Skeletal muscle satellite cell (primary cell): ENCODE data around the gene FOXP1. TPM values are rescaled to one million over a fixed set of nuclear protein-coding genes. Genes with fewer than 3 reads are reported as not detected.

ENCODE experiments used
- H3K27me3 ChIP-seq: 2 replicates; pipeline ENCODE4 v1.7.0; 2013; ENCODE audit warnings: low read length; ENCODE audit not compliant: control insufficient read depth, insufficient read depth
- H3K36me3 ChIP-seq: 2 replicates; pipeline ENCODE4 v1.7.0; 2013; ENCODE audit warnings: mild to moderate bottlenecking, control low read depth, low read length; ENCODE audit not compliant: insufficient read depth
- H3K4me1 ChIP-seq: 2 replicates; pipeline ENCODE4 v1.7.0; 2013; ENCODE audit warnings: low read length; ENCODE audit not compliant: control insufficient read depth, insufficient read depth
- H3K4me2 ChIP-seq: 2 replicates; pipeline ENCODE4 v1.7.0; 2013; ENCODE audit warnings: mild to moderate bottlenecking, low read length
- H3K4me3 ChIP-seq: 2 replicates; pipeline ENCODE4 v1.7.0; 2013; ENCODE audit warnings: low read length
- H3K9ac ChIP-seq: 2 replicates; pipeline ENCODE4 v1.7.0; 2013; ENCODE audit warnings: mild to moderate bottlenecking, low read depth, low read length, moderate library complexity
- H3K9me3 ChIP-seq: replicated peaks from 2 replicates; pipeline ENCODE4 v1.7.0; 2013; ENCODE audit warnings: mild to moderate bottlenecking, control low read depth, low read length
- small RNA-seq: library from RNA; depleted of rRNA; stranded (forward); fragments of <200 nt; gene quantifications from one replicate; pipeline ENCODE3, GENCODE V24; 2012

The FOXP1 gene

GRCh38 chr3:70926835-70927234 is 656.7 kb downstream of the FOXP1 start:
- H3K4me1 ChIP-seq, result no peaks in the 10 kb centered on the region
- no peak overlapping the region for H3K4me2 ChIP-seq
- H3K4me3 ChIP-seq, result no peak overlapping the region
- no peaks in the 10 kb centered on the region for H3K9me3 ChIP-seq
- no peaks in the 10 kb centered on the region for H3K36me3 ChIP-seq
- H3K27me3 ChIP-seq, result no peaks in the 10 kb centered on the region
- H3K9ac ChIP-seq, result no peak overlapping the region

GRCh38 chr3:70919661-70920060 is 663.9 kb downstream of the FOXP1 start:
- peak overlapping the region; percentile 32 for H3K4me2 ChIP-seq
- no peaks in the 10 kb centered on the region for H3K9me3 ChIP-seq
- H3K27me3 ChIP-seq, result no peaks in the 10 kb centered on the region
- H3K36me3 ChIP-seq, result no peaks in the 10 kb centered on the region
- no peak overlapping the region for H3K4me3 ChIP-seq
- peak overlapping the region; percentile 17 for H3K9ac ChIP-seq
- H3K4me1 ChIP-seq, result peaks cover 10% of the 10 kb centered on the region

- no peaks in the 10 kb centered on the region for H3K27me3 ChIP-seq
- H3K36me3 ChIP-seq, result no peaks in the 10 kb centered on the region
- no peak overlapping the region for H3K9ac ChIP-seq
- no peak overlapping the region for H3K4me2 ChIP-seq
- H3K4me1 ChIP-seq, result peaks cover 10% of the 10 kb centered on the region
- no peaks in the 10 kb centered on the region for H3K9me3 ChIP-seq
- H3K4me3 ChIP-seq, result no peak overlapping the region
Measured at GRCh38 chr3:70919091-70919490, 664.4 kb downstream of the FOXP1 start.

GRCh38 chr3:70916375-70917055 is 667.0 kb downstream of the FOXP1 start:
- Histone ChIP-seq H3K27me3 (no peaks in the 10 kb centered on the region), H3K4me1 (peaks cover 10% of the 10 kb centered on the region), H3K9me3 (no peaks in the 10 kb centered on the region), H3K4me2 (no peak overlapping the region), H3K9ac (no peak overlapping the region), H3K4me3 (no peak overlapping the region), H3K36me3 (no peaks in the 10 kb centered on the region)

DNA sequence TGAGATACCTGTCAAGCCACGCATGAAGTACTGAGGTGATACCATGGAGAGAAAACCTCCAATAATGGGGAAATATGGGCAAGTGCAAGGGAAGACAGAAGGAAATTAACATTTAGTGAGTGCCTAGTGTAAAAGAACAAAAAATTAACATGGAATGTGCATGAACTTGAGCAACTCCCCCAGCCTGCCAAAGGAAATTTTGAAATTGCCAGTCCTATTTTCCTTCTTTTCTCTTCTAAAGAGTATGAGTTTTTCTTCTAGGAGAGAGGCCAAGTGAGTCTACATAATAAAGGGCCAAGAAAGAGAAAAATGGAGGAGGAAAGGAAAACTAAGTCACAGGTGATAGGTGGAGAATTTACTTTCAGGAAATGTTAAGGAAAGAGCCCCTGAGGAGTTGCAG is 668.7 kb downstream of the FOXP1 start:
- Histone ChIP-seq H3K27me3 (no peaks in the 10 kb centered on the region), H3K36me3 (no peaks in the 10 kb centered on the region), H3K9me3 (no peaks in the 10 kb centered on the region), H3K4me1 (peaks cover 6% of the 10 kb centered on the region), H3K4me2 (no peak overlapping the region), H3K9ac (no peak overlapping the region), H3K4me3 (no peak overlapping the region)

GRCh38 chr3:70911719-70912118 is 671.8 kb downstream of the FOXP1 start:
- Histone ChIP-seq H3K4me2 (no peak overlapping the region), H3K4me3 (no peak overlapping the region), H3K9me3 (no peaks in the 10 kb centered on the region), H3K36me3 (no peaks in the 10 kb centered on the region), H3K4me1 (no peaks in the 10 kb centered on the region), H3K27me3 (no peaks in the 10 kb centered on the region), H3K9ac (no peak overlapping the region)

- Histone ChIP-seq H3K4me1 (no peaks in the 10 kb centered on the region), H3K36me3 (no peaks in the 10 kb centered on the region), H3K4me3 (no peak overlapping the region), H3K9me3 (no peaks in the 10 kb centered on the region), H3K4me2 (no peak overlapping the region), H3K27me3 (no peaks in the 10 kb centered on the region), H3K9ac (no peak overlapping the region)
Measured at GRCh38 chr3:70905491-70905890, 678.0 kb downstream of the FOXP1 start.

Small RNA genes lying within 50 kb of the gene (small RNA-seq; reads per million reads assigned to genes)
- gene MIR1284, result not detected
